Adipocyte (in vitro differentiated cells): ENCODE results near the gene CHST3.

ENCODE experiments used
- DNase-seq: peaks from one replicate; pipeline ENCODE4 v3.0.0-alpha.2; 2015; ENCODE audit warnings: low read depth
- H3K27me3 ChIP-seq: replicated peaks from 2 replicates; pipeline ENCODE4 v1.7.0; 2013; ENCODE audit warnings: mild to moderate bottlenecking, low read length, moderate library complexity; ENCODE audit not compliant: control insufficient read depth, insufficient read depth
- H3K36me3 ChIP-seq: 2 replicates; pipeline ENCODE4 v1.7.0; 2013; ENCODE audit warnings: low read length, mild to moderate bottlenecking, moderate library complexity; ENCODE audit not compliant: control insufficient read depth, insufficient read depth, severe bottlenecking
- H3K4me1 ChIP-seq: 2 replicates; pipeline ENCODE4 v1.7.0; 2013; ENCODE audit warnings: mild to moderate bottlenecking, low read length, moderate library complexity; ENCODE audit not compliant: control insufficient read depth, insufficient read depth
- H3K4me3 ChIP-seq: 2 replicates; pipeline ENCODE4 v1.7.0; 2013; ENCODE audit warnings: mild to moderate bottlenecking, low read length, moderate library complexity
- H3K9ac ChIP-seq: 2 replicates; pipeline ENCODE4 v1.7.0; 2013; ENCODE audit warnings: mild to moderate bottlenecking, low read length, moderate library complexity
- H3K9me3 ChIP-seq: 2 replicates; pipeline ENCODE4 v1.7.0; 2013; ENCODE audit warnings: mild to moderate bottlenecking, low read length, moderate library complexity; ENCODE audit not compliant: control insufficient read depth

CHST3 gene

DNA sequence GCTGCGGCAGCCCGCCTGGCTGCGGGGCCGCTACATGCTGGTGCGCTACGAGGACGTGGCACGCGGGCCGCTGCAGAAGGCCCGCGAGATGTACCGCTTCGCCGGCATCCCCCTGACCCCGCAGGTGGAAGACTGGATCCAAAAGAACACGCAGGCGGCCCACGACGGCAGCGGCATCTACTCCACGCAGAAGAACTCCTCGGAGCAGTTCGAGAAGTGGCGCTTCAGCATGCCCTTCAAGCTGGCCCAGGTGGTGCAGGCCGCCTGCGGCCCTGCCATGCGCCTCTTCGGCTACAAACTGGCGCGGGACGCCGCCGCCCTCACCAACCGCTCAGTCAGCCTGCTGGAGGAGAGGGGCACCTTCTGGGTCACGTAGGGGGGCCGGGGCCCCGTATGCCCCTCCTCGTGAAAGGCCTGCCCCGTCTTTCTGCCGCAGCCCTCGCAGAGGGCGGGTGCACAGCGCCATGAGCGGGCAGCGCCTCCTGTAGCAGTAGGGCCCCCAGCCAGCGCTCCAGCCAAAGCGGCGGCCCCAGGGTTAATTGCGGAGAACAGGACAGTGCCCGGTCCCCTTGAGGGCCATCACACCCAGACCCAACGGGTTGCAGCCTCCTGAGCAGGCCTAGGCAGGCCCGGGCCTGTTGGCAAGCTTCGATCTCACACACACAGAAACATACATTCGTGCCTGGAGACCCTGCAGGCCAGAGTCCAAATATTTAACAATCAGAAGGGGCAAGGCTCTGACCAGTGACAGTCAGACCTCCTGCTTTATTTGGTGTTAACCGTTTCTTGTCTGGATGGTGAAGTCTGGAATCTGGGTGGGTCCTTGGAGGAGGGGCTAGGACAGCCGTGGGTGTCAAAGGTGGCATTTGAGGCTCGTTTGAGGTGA, 44.1 kb downstream of the CHST3 start:
- Histone ChIP-seq H3K4me1 (peaks cover 53% of the 10 kb centered on the region), H3K9me3 (no peaks in the 10 kb centered on the region), H3K9ac (peak overlapping the region; percentile 80), H3K36me3 (peaks cover 49% of the 10 kb centered on the region), H3K27me3 (no peaks in the 10 kb centered on the region), H3K4me3 (peak overlapping the region; percentile 26)
- no peak for DNase-seq

DNA sequence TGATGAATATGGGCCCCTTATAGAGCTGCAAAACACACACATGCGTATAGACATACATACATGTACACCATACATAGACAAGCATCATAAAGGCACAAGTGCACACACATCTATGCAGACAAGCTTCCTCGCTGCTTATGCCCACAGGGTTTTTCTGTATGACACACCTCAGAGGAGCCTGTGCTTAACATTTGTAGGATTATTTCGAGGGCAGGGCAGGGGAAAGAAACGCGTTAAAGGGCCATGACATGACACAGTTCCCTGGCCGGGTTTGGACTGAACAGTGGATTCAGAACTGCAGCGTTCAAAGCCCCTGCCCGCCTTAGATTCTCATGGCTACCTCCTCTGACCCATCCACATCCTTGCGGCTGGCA, 44.8 kb downstream of the CHST3 start:
- Histone ChIP-seq H3K4me3 (peak overlapping the region; percentile 26), H3K4me1 (peaks cover 59% of the 10 kb centered on the region), H3K9me3 (no peaks in the 10 kb centered on the region), H3K9ac (peak overlapping the region; percentile 80), H3K36me3 (peaks cover 49% of the 10 kb centered on the region), H3K27me3 (no peaks in the 10 kb centered on the region)
- DNase-seq = no peak

DNA sequence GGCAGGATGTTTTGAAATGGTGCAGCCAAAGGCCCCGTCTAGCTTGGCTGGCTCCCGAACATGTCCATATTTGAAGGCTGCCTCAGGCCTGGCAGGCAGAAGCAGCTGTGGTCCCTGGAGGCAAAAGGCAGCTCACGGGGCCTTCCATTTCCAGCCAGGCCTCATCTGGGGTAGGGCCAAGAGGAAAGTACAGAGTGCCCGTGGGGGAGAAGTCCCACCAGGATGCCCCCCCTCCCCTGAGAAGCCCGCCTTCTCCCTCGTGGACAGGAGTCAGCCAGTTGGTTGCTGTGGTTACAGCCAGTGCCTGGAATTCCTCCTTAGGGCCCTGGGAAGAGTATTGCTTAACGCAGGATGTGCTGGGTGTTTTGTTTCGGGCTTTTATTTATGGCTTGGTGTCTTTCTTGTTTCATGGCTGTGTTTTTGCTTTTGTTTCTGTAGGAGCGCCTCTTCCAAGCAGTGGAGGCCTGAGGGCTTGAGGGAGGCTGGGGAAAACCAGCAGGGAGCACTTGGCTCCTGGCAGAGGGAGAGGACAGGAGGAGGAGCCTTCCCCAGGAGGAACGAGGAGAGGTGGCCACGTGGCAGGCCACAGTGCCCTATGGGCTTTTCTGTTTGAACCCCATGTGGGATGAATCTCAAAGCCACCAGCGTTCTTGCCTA, 45.4 kb downstream of the CHST3 start:
- DNase-seq = peak; percentile 98
- Histone ChIP-seq H3K9me3 (no peaks in the 10 kb centered on the region), H3K9ac (peak overlapping the region; percentile 86), H3K27me3 (no peaks in the 10 kb centered on the region), H3K36me3 (peaks cover 49% of the 10 kb centered on the region), H3K4me1 (peaks cover 63% of the 10 kb centered on the region), H3K4me3 (peak overlapping the region; percentile 43)

DNA sequence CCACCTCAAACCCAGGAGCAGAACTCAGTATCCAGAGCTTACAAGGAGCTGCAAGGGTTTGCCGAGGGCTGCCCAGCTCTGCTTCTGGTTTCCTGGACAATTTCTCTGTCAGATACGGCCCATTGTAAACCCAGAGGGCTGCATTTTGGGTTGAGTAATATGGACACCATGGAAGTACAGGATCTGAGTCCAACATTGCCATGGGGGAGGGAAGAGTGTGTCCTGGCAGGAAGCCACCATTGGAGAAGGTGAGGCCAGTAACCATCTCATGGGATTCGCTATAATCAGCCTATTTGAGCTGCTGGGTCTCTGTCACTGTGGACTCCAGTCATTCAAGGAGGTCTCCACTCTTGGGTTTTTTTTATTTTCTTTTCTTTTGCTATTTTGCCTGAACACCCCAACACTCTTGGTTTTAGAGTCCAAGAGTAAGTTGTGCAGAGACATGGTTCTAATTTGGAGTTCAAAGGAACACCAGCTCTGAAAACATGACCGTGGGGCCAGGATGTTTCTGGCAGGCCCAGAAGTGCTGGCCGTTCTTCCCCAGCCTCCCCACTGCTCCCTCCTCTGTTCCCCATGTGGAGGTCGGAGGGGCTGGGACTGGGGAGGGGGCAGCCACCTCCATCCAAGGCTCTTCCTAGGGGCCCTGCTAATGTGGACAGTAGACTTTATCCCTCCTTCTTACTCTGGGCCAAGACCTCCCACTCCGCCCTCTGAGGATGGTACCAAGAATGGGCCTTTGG, 46.2 kb downstream of the CHST3 start:
- Histone ChIP-seq H3K4me1 (peaks cover 71% of the 10 kb centered on the region), H3K36me3 (peaks cover 45% of the 10 kb centered on the region), H3K9me3 (no peaks in the 10 kb centered on the region), H3K4me3 (peak overlapping the region; percentile 43), H3K27me3 (no peaks in the 10 kb centered on the region), H3K9ac (peak overlapping the region; percentile 86)
- DNase-seq = peak; percentile 48

DNA sequence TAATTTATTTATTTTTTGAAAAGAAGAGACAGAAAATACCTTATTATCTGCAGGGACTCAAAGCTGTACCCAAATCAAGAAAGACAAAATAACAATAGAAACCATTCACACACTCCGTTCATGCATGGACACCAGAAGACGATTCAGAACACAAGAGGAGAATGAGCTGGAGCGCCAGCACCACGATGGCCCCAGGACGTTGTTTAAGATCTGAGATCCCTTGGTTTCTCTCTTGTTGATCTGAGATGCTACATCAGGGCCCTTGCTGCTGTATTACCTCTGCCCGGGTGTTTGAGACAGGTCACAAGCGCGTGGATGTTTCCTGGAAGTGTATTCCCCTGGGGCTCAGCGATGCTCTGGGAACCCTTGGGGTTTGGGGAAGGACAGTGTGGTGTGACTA, 46.8 kb downstream of the CHST3 start:
- Histone ChIP-seq H3K27me3 (no peaks in the 10 kb centered on the region), H3K9ac (no peak overlapping the region), H3K4me3 (no peak overlapping the region), H3K36me3 (peaks cover 39% of the 10 kb centered on the region), H3K9me3 (no peaks in the 10 kb centered on the region), H3K4me1 (peaks cover 73% of the 10 kb centered on the region)
- no peak for DNase-seq

DNA sequence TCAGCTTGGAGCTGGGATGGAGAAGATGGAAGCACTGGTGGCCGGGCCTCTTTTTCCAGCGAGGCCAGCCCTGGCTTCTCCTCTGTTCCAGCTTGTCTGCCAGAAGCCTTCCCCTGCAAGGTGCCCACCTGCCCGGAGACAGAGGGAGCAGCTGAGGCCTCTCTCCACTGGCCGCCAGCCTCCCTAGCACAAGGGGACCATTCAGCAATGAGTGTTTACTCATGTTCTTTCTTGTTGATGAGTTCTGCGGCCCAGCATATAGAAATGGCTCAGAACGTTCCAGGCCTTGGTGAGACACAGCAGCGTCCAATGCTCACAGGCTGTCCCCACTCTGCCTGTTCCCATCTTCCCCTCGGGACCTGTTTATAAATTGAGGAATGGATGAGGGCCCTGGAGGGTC, 47.3 kb downstream of the CHST3 start:
- H3K9ac ChIP-seq = no peak overlapping the region
- peaks cover 70% of the 10 kb centered on the region for H3K4me1 ChIP-seq
- peaks cover 35% of the 10 kb centered on the region for H3K36me3 ChIP-seq
- H3K4me3 ChIP-seq = no peak overlapping the region
- H3K27me3 ChIP-seq = no peaks in the 10 kb centered on the region
- H3K9me3 ChIP-seq = no peaks in the 10 kb centered on the region
- DNase-seq = no peak

DNA sequence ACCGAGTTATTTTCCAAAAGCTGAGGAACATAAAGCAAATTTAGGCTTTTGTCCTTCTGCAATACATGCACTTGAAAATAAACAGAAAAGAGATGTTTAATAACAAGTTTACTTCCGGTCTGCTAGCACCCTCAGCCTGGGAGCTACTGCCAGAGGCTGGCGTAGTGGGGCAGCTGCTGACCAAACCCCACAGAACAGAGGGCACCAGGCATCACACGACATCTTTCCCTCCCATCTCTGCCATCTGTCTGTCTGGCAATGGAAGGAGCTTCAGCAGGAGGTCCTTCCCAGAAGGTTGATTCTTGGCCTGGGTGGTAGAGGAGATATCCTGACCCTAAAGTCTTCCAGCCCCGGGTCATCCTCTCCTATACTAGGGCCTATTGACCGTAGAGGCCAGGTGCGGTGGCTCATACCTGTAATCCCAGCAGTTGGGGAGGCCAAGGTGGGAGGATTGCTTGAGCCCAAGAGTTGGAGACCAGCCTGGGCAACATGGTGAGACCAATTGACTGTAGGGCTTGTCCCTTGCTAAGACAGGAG, 47.8 kb downstream of the CHST3 start:
- no peak overlapping the region for H3K9ac ChIP-seq
- H3K4me1 ChIP-seq = peaks cover 66% of the 10 kb centered on the region
- H3K9me3 ChIP-seq = no peaks in the 10 kb centered on the region

DNA sequence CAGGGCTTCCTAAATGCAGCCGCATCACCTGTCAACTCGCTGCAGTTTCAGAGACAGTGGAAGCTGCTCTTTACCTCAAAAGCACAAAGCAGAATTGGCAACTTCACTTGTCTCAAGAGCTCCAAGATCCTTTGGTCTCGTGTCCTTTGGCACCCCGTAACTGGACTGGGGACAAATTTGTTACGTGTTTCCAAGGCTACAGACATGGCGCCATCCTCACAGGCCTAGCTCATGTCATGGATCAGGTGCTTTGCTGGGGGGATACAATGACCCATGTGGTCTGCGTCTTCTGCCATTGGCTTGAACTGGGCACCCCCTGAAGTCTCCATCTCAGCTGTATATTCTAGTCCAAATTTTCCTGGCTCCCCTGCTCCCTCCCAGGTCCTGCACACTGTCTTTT, 48.6 kb downstream of the CHST3 start:
- Histone ChIP-seq H3K9ac (no peak overlapping the region), H3K9me3 (no peaks in the 10 kb centered on the region), H3K4me1 (peaks cover 65% of the 10 kb centered on the region), H3K4me3 (no peak overlapping the region), H3K36me3 (peaks cover 26% of the 10 kb centered on the region), H3K27me3 (no peaks in the 10 kb centered on the region)
- DNase-seq = no peak

More for the DNA sequence above, 47.8 kb downstream of the CHST3 start:
- H3K36me3 ChIP-seq = peaks cover 33% of the 10 kb centered on the region
- H3K27me3 ChIP-seq = no peaks in the 10 kb centered on the region
- no peak for DNase-seq
- H3K4me3 ChIP-seq = no peak overlapping the region

DNA sequence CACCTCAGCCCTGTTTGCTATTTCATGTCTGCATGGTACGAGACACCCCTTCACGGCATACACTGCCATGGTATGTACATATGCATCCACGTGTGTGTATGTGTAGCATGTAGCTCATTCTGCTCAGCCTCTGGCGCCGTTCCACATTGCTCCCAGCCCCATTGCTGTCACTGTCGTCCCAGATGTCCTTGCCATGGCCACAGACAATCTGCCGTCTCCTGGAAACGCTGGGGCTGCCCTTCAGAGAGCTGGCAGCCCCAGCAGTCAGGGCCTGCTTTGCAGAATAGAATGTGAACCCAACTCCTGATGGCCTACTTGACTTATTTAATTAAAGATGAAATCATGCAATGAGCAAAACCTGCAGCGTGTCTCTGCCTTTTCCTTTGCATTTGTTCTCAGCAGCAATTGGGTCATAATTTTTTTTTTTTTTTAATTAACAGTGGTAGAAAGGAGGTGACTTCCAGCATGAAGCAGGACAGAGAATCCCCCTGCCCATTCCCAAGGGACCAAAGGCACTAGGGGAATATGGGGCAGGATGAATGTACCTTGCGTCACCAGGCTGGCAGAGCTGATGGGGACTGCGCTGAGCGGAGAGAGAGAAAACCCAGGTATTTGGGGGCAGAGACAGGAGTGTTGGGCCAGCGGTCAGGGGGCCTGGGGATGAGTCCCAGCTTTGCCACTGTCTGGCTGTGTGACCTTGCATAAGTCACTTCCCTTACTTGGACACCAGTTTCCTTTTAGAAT, 49.2 kb downstream of the CHST3 start:
- H3K36me3 ChIP-seq = peaks cover 20% of the 10 kb centered on the region
- H3K4me1 ChIP-seq = peaks cover 61% of the 10 kb centered on the region
- no peaks in the 10 kb centered on the region for H3K27me3 ChIP-seq
- no peaks in the 10 kb centered on the region for H3K9me3 ChIP-seq
- no peak for DNase-seq
- H3K4me3 ChIP-seq = no peak overlapping the region
- H3K9ac ChIP-seq = no peak overlapping the region

DNA sequence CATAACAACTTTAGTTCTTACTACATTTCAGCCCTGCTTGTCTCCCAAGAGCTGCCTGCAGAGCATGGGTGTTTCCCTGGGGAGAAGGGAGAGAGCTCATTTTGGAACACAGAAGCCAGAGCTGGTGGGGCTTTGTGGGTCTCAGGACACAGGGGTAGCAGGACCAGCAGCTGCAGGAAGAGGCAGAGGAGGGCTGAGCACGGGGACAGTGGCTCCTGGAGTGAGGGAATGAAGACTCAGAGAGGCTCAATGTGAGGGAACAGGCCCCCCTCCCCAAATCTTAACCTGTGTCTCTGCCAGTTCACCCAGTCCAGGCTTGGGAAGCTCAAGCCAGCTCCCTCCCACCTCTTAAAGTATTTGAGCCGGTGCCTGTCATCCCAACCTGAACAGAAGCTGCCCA, 50.0 kb downstream of the CHST3 start:
- no peak overlapping the region for H3K4me3 ChIP-seq
- H3K9me3 ChIP-seq = no peaks in the 10 kb centered on the region
- peak overlapping the region; percentile 33 for H3K9ac ChIP-seq
- no peak for DNase-seq
- H3K27me3 ChIP-seq = no peaks in the 10 kb centered on the region
- H3K36me3 ChIP-seq = peaks cover 13% of the 10 kb centered on the region
- peaks cover 53% of the 10 kb centered on the region for H3K4me1 ChIP-seq
